ENCODE data around the gene PSME3IP1.
A peak's percentile ranks its signal among the peaks of the same experiment; 100 is the strongest.
"Not testable (repeated sequence)": the region's sequence is repeated elsewhere in the genome, so short reads cannot be mapped to it uniquely, and the experiment has no call there.

Gene PSME3IP1

GRCh38 chr16:57196753-57197152 lies 10.9 kb upstream of the PSME3IP1 start:
- DNase-seq (ENCODE audit: low read depth), result no peak

GRCh38 chr16:57196286-57196685 lies 10.4 kb upstream of the PSME3IP1 start:
- DNase-seq (ENCODE audit: low read depth), result no peak

- DNase-seq (ENCODE audit: low read depth), result no peak
Observed at GRCh38 chr16:57194512-57194911, 8.7 kb upstream of the PSME3IP1 start.

- no peak for DNase-seq (ENCODE audit: low read depth)
Observed at GRCh38 chr16:57192720-57193486, 7.1 kb upstream of the PSME3IP1 start.

- DNase-seq (ENCODE audit: low read depth), result no peak
Observed at GRCh38 chr16:57192146-57192545, 6.3 kb upstream of the PSME3IP1 start.

GRCh38 chr16:57191056-57191571 lies 5.3 kb upstream of the PSME3IP1 start:
- no peak for DNase-seq (ENCODE audit: low read depth)

- DNase-seq (ENCODE audit: low read depth), result no peak
Observed at GRCh38 chr16:57190136-57190535, 4.3 kb upstream of the PSME3IP1 start.

- not testable (repeated sequence) for DNase-seq (ENCODE audit: low read depth)
Observed at GRCh38 chr16:57189527-57189926, 3.7 kb upstream of the PSME3IP1 start.

- no peak for DNase-seq (ENCODE audit: low read depth)
Observed at GRCh38 chr16:57188711-57189002, 2.8 kb upstream of the PSME3IP1 start.

GRCh38 chr16:57187902-57188710 lies 2.3 kb upstream of the PSME3IP1 start:
- DNase-seq (ENCODE audit: low read depth), result not testable (repeated sequence)

- DNase-seq (ENCODE audit: low read depth), result no peak
Observed at GRCh38 chr16:57186872-57187854, 1.3 kb upstream of the PSME3IP1 start.

- peak; percentile 13 for DNase-seq (ENCODE audit: low read depth)
Observed at GRCh38 chr16:57185446-57185944, 344 bp downstream of the PSME3IP1 start.

GRCh38 chr16:57184887-57185445 lies 873 bp downstream of the PSME3IP1 start:
- no peak for DNase-seq (ENCODE audit: low read depth)

GRCh38 chr16:57184113-57184512 lies 1.7 kb downstream of the PSME3IP1 start:
- no peak for DNase-seq (ENCODE audit: low read depth)

- DNase-seq (ENCODE audit: low read depth), result no peak
Observed at GRCh38 chr16:57179215-57179828, 6.5 kb downstream of the PSME3IP1 start.

- no peak for DNase-seq (ENCODE audit: low read depth)
Observed at GRCh38 chr16:57178793-57179212, 7.0 kb downstream of the PSME3IP1 start.

GRCh38 chr16:57178196-57178595 lies 7.6 kb downstream of the PSME3IP1 start:
- no peak for DNase-seq (ENCODE audit: low read depth)

- DNase-seq (ENCODE audit: low read depth), result no peak
Observed at GRCh38 chr16:57175896-57176295, 9.9 kb downstream of the PSME3IP1 start.

- no peak for DNase-seq (ENCODE audit: low read depth)
Observed at GRCh38 chr16:57172721-57173290, 13.0 kb downstream of the PSME3IP1 start.

- DNase-seq (ENCODE audit: low read depth), result no peak
Observed at GRCh38 chr16:57169327-57169726, 16.5 kb downstream of the PSME3IP1 start.

GRCh38 chr16:57167953-57168352 lies 17.9 kb downstream of the PSME3IP1 start:
- DNase-seq (ENCODE audit: low read depth), result no peak
